ENCODE results near the gene LMNTD1. TPM values are rescaled to one million over a fixed set of nuclear protein-coding genes. Genes with fewer than 3 reads are reported as not detected.
A peak's percentile ranks its signal among the peaks of the same experiment; 100 is the strongest.
"Not testable (repeated sequence)": the region's sequence is repeated elsewhere in the genome, so short reads cannot be mapped to it uniquely, and the experiment has no call there.

LMNTD1 gene, protein sequence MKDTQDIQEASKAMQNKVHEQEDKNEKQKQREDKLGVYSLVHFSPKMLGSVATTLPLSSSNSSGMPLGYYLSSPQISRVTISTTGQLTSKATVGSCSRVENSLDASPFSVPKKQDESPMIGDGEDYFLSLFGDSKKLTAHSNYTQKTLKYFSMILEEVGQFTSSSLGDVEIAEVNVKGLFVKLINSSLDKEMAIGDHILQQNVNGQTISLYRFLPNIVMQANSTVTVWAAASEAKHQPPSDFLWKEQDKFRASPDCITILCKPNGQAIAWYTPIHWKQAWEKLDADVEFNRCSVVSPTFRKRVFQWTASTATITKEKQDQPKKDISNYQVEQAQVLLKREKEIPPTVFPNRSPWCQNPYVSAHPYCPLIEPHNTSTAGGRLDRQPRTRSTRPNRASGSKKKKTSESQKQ
- total RNA-seq: not detected

DNA sequence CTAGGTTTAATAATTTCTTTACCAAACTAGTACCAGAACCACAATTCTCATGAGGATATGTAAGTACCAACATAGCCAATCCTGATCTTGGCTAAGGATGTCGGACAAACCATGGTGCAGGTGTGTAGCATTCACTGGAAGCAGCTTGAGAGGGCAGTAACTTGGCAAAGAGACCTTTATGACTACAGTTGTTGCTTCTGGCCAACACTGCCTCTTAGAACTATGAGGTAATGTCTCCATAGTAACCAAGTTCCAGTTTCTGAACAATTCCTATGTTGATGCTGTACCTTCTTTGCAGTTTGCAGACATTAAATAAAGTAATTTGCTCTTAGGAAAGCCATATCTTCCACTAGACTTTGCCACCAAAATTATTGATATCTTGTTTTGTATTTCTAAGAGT lies at the start of gene LMNTD1:
Gene LMNTD1, minus strand, starts transcription at position 186 of the 400 bp plus-strand sequence. CDS start 324 bp downstream, outside the sequence.
- DNase-seq (ENCODE audit: low read depth in 2 of 3, low spot score in 2 of 3): no peak

DNA sequence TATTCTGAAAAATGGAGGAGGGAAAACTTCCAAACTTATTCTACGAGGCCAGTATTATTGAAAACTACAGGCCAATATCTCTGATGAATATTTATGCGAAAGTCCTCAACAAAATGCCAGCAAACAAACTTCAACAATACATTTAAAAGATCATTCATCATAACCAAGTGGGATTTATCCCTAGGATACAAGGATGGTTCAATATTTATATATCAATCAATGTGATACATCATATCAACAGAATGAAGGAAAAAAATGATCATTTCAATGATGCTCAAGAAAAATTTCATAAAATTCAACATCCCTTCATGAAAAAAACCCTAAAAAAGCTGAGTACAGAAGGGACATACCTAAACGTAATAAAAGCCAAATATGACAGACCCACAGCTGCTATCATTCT lies 45.9 kb upstream of the LMNTD1 start:
- no peak for DNase-seq (ENCODE audit: low read depth in 2 of 3, low spot score in 2 of 3)

DNA sequence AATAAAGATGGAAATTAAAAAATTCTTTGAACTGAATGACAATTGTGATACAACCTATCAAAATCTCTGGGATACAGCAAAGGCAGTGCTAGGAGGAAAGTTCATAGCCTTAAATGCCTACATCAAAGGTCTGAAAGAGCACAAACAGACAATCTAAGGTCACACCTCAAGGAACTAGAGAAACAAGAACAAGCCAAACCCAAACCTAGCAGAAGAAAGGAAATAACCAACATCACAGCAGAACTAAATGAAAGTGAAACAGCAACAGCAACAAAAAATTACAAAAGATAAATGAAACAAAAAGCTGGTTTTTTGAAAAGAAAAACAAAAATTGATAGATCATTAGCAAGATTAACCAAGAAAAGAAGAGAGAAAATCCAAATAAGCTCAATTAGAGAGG lies 42.4 kb upstream of the LMNTD1 start:
- not testable (repeated sequence) for DNase-seq (ENCODE audit: low read depth in 2 of 3, low spot score in 2 of 3)

DNA sequence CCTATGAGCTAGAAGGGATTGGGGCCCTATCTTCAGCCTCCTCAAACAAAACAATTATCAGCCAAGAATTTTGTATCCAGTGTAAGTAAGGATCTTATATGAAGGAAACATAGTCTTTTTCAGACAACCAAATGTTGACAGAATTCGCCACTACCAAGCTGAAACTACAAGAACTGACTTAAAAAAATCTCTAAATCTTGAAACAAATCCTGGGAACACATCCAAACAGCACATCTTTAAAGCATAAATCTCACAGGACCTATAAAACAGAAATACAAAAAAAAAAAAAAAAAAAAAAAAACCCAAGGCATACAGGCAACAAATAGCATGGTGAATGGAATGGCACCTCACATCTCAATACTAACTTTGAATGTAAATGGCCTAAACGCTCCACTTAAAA lies 41.3 kb upstream of the LMNTD1 start:
- no peak for DNase-seq (ENCODE audit: low read depth in 2 of 3, low spot score in 2 of 3)

DNA sequence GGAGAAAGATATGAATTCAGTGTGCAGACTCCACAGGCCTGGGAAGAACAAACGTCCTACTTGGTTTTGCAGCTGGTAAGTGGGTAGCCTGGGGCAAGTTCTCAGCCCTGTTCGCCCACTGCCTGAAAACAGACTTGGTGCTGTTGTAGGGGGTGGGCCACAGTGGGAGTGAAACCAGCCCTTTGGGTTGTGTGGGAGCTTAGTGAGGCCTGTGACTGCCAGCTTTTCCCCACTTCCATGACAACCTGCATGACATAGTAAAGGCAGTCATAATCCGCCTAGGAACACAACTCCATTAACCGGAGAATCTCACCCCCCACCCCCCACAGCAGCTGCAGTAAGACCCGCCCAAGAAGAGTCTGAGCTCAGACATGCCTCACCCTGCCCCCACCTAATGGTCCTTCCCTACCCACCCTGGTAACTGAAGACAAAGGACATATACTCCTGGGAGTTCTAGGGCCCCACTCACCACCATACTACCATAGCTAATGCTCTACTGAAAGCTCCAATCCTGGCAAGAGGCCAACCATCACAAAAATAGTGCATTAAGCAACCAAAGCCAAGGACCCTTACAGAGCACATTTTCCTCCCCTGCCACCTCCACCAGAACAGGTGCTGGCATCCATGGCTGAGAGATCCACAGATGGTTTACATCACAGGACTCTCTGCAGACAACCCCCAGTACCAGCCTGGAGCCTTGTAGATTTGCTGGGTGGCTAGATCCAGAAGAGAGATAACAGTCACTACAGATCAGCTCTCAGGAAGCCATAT lies 39.8 kb upstream of the LMNTD1 start:
- DNase-seq (ENCODE audit: low read depth in 2 of 3, low spot score in 2 of 3): no peak

DNA sequence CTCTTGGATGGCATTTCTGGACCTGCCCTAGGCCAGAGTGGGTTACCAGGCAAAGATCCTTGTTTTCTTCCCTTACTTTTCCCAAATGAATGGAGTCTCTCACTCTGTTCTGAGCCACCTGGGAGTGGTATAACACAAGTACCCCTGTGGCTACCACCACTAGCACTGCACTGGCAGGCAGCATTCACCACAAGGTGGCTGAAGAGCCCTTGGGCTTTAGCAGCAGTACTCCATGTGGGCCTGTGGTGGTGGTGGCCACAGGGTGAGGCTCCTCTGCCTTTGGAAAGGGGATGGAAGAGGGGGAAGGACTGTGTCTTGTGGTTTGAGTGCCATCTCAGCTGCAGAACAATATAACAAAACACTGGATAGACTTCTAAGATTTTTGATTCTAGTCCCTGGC lies 38.1 kb upstream of the LMNTD1 start:
- peak in 2 of 3 donors; percentile 28 to 56 for DNase-seq (ENCODE audit: low read depth in 2 of 3, low spot score in 2 of 3)

DNA sequence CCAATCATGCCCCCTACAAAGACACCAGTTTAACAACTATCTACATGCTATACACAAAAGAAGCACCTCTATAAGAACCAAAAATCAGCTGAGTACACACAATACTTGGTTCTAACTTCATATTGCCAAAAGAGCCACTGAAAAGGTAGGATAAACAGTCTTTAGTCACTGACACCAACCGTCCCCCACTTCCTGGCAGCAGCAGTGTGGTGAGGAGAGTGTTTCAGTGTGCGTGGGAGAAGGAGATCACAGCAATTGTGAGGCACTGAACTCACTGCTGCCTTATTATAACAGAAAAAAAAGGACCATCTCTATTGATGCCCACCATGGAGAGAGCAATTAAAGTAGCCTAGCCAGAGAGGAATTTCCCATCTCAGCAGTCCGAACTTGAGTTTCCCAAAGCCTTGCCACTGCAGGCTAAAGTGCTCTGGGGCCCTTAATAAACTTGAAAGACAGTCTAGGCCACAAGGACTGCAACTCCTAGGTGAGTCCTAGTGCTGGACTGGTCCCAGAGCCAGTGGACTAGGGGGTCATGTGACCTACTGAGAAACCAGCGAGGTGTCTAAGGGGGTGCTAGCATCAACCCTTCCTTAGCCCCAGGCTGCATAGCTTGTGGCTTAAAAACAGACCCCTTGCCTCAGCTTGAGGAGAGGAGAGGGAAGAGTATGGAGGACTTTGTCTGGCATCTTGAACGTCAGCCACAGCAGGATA lies 37.1 kb upstream of the LMNTD1 start:
- peak in 2 of 3 donors; percentile 5 to 47 for DNase-seq (ENCODE audit: low read depth in 2 of 3, low spot score in 2 of 3)

DNA sequence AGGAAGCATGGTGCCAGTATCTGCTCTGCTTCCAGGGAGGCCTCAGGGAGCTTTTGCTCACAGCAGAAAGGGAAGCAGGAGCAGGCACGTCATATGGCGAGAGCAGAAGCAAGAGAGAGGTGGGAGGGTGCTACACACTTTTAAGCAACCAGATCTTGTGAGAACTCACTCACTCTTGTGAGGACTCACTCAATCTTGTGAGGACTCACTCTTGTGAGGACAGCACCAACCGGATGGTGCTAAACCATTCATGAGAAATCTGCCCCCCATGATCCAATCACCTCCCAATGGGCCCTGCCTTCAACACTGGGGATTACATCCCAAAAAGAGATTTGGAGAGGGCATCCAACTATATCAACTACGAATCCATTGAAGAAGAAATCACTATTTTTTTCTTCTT lies 34.3 kb upstream of the LMNTD1 start:
- DNase-seq (ENCODE audit: low read depth in 2 of 3, low spot score in 2 of 3): no peak

DNA sequence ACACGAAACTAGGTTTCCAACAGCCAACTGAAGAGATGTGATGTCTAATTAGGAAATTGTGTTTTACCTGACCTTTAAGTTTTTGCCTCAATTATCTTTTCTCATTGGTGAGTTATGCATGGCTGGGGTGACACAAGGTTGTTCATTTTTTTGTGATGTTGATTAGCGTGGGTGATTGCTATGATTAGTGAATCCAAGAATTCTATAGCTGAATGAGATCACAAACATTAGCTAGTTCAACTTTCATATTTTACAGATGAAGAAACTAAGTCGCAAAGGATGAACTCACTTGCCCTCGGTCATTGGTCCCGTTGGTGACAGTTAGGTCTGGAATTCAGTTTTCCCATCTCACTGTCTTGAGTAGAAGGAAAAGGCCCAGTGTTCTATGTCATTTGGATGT lies 32.6 kb upstream of the LMNTD1 start:
- DNase-seq (ENCODE audit: low read depth in 2 of 3, low spot score in 2 of 3): no peak

DNA sequence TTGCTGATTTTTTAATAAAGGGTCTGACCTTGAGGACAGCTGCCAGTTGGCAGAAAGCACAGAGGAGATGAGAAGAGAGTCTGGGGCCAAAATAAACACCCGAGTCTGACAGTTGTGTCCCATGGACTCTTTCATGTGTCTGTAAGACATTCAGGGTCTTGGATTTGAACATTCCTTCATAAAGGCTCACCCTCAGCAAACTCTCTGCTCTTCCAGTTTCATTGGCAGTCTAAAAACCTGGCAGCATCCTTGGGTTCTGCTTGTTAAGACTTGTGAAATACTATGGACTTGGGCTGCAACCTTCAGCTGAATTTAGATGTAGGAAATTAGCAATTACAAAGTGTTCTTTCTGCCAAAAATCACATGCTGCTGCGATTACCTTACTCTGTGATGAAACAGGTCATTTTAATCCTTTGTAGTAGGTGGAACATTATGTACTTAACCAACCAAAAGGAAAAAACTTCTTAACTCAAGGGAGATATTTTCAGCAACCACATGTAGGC lies 32.0 kb upstream of the LMNTD1 start:
- no peak for DNase-seq (ENCODE audit: low read depth in 2 of 3, low spot score in 2 of 3)

DNA sequence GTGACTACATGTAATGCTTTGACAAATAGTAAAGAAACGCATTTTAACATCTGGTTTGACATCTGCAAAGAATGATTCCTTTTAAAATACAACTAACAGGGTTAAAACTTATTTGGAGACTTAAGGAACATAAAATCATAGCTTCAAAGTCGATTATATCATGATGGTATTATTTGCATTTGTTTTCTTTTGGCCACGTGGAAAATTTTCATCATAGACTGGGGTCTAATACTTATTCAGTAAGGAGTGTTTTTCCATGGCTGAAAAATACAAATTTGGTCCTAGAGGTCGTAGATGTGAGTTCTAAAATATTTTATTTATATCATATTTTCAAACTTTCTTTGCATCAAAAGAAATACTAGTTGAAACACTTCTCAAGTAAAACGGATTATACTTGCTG lies 31.5 kb upstream of the LMNTD1 start:
- DNase-seq (ENCODE audit: low read depth in 2 of 3, low spot score in 2 of 3): no peak

DNA sequence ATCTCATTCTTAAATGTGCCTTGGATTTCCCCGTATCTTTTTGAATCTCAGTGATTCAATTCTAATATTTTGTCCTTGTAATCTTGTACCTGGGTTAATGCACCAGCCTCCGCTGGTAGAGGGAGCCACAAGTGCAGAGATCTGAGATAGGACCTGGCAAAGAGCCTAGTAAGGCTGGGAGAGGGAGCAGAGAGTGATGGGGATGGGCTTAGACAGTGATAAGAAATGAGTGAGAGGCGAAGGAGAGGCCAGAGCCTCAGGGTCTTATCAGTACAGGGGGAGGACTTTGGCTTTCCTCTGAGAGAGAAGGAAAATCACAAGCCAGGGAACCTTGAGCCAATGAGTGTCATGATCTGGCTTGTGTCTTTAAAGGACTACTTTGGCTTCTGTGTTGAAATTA lies 30.5 kb upstream of the LMNTD1 start:
- DNase-seq (ENCODE audit: low read depth in 2 of 3, low spot score in 2 of 3): peak in 2 of 3 donors; percentile 20 to 47

DNA sequence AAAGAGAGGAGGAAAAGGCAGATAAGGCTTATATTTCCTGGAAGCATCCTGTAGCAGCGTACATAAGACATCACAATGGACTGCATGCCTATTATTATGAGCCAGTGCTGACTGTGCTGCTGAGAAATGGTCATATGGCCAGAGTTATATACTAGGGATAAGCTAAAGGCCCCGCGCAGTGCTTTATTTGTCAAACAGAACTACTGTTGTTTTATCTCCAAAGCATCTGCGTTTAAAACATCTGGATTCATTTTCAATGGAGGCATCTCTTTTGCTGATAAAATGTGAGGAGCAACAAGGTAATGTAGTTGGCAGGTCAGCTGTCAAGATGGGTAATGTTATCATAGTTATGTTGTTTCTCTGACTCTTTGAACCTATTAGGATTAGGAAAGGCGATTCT lies 28.0 kb upstream of the LMNTD1 start:
- DNase-seq (ENCODE audit: low read depth in 2 of 3, low spot score in 2 of 3): no peak

DNA sequence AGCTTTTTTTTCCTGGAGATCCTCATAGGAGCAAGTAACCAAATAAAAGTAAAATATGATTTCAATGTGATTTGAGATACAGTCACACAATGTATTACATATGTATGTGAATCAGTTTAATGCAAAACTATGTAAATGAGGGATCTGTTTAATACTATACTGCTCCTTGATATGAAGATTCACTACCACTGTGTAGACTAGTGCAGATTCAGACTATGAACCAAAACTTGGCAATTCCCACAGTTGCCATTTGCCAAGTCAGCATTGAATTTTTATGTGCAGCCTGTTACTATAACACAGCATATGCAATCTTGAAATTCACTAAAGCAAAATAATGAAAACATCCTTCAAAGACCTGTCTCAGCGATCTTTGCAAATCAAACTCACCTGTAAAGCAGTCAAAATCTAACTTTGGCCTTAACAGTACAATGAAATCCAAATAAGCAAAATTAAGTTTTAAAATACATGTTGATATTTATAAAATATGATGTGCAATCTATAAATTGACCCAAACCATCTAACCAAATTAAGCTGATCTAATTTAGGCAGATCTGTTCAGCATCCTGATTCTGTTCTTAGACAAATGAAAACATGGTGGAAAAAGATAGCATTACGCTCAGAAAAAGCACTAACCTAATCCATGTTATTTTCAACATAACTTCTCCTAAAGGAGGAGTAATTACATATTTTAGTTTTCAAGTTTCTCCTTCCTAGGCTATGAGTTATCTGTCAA lies 25.5 kb upstream of the LMNTD1 start:
- no peak for DNase-seq (ENCODE audit: low read depth in 2 of 3, low spot score in 2 of 3)

DNA sequence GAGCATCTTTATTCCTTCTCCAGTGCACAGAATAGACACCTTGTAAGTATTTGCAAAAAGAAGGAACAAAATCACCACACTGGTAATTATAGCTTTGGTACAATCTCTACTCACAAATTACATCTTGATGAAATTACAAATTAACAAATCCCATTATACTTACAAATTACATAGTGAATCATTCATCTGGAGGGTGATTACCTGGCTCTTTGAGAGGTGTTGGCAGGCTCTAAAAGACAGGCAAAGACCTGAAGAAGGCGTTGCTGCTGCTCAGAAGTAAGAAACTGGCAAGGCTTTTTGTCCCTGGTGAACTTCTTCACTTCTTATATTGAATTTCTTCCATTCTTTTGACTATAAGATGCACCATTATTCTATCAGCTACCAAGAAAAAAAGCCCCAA lies 21.7 kb upstream of the LMNTD1 start:
- no peak for DNase-seq (ENCODE audit: low read depth in 2 of 3, low spot score in 2 of 3)

DNA sequence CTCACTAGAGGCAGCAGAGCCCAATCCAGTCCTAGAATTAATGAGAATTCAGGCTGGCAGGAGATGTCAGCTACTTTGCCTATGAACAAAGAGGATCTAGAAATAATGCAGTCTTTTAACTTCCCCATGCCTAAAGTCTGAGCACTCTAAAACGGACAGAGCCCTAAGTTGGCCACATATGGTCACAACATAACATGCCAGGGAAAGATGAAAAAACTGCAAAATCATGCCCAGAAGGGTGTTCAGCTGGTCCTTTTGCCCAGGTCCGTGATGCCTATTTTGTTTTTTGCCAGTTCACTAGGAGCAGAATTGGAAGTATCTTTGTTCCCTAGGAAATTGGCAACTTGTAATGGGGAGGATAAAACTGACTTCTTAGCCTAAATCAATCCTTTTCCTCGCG lies 20.3 kb upstream of the LMNTD1 start:
- DNase-seq (ENCODE audit: low read depth in 2 of 3, low spot score in 2 of 3): no peak

DNA sequence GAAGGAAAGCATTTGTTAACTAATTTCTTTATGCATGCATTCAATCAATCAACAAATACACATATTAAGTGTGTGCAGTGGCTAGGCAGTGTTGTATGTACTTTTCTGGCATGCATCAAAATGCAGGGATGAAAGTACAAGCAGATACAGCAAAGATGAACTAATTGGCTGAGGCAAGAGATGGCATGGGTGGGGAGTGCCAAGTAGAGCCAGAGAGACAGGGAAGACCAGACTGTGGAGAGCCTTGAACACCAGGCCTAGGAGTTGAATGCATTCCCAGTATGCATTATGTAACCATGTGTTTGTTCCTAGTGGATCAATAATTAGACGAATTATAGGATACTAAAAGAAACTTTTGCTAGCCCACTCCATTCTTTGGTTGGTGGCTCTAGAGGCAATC lies 17.3 kb upstream of the LMNTD1 start:
- DNase-seq (ENCODE audit: low read depth in 2 of 3, low spot score in 2 of 3): no peak

DNA sequence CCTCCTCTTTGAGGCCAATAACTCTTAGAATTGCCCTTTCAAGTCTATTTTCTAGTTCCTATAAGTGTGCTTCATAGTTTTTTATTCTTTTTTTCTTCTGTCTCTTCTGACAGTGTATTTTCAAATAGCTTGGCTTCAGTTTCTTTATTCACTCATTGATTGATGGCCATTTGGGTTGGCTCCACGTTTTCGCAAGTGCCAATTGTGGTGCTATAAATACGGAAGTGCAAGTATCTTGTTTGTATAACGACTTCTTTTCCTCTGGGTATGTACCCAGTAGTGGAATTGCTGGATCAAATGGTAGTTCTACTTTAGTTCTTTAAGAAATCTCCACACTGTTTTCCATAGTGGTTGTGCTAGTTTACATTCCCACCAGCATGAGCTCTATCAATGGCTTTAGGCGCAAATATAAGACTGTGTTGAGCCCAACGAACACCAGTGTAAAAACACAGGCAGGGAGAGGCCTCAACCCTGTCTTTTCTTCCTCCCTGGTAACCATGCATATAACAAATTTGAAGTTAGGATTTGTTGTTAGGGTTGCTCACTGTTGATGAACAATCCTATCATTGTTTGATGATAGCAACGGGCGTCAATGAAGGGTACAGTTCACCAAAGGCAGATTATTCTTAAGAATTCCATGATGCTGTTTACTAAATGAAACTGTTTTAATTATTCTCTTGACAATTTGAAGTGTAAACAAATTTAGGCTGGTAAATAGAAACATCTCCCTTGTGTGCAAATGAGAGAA lies 13.3 kb upstream of the LMNTD1 start:
- DNase-seq (ENCODE audit: low read depth in 2 of 3, low spot score in 2 of 3): no peak

DNA sequence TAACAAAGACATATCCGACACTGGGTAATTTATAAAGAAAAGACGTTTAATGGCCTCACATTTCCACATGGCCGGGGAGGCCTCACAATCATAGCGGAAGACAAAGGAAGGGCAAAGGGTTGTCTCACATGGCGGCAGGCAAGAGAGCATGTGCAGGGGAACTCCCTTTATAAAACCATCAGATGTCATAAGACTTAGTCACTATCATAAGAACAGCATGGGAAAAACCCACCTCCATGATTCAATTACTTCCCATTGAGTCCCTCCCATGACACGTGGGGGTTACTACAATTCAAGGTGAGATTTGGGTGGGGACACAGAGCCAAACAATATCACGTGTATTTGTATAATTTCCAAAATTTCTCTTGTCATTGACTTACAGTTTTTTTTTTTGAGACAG lies 5.5 kb upstream of the LMNTD1 start:
- DNase-seq (ENCODE audit: low read depth in 2 of 3, low spot score in 2 of 3): no peak

Data from hematopoietic multipotent progenitor cell (in vitro differentiated cells).